Activated CD8-positive, alpha-beta memory T cell treated with anti-CD3 and anti-CD28 coated beads, Interleukin-2, amount 50 U/mL, for 1 hour (primary cell): Measurements from ENCODE around the gene SCPEP1.
"Not testable (repeated sequence)": the region's sequence is repeated elsewhere in the genome, so short reads cannot be mapped to it uniquely, and the experiment has no call there.

ENCODE experiments used
- DNase-seq: peaks from one replicate; pipeline ENCODE4 v3.0.0-alpha.2; 2020; ENCODE audit errors: extremely low read depth

SCPEP1 gene

DNA sequence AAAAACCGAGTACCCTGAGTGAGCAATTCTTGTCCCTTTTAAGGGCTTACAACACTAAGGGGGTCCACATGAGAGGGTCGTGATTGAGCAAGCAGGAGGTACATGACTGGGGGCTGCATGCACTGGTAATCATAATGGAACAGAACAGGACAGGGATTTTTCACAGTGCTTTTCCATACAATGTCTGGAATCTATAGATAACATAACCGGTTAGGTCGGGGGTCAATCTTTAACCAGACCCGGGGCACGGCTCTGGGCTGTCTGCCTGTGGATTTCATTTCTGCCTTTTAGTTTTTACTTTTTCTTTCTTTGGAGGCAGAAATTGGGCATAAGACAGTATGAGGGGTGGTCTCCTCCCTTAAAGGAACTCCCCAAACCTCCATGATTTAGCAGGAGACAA, 12.2 kb upstream of the SCPEP1 start:
- not testable (repeated sequence) for DNase-seq

DNA sequence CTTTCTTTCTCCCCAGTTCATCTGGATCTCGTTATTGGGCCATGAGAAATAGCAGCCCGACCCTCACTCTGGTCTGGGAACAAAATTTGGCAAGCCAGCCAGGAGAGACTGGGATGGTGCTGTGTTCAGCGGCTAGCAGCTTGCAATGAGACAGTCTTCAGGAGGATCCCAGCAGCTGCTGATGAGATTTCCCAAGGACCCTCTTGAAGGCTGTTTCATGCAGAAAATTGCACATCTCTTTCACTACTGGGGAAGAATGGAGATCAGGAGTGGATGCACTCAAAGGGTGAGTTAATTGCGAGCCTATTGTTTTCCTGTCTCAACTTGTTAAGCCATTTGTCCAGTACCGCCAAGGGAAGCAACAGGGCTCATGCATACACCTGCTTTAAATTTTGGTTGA, 11.6 kb upstream of the SCPEP1 start:
- DNase-seq: no peak

DNA sequence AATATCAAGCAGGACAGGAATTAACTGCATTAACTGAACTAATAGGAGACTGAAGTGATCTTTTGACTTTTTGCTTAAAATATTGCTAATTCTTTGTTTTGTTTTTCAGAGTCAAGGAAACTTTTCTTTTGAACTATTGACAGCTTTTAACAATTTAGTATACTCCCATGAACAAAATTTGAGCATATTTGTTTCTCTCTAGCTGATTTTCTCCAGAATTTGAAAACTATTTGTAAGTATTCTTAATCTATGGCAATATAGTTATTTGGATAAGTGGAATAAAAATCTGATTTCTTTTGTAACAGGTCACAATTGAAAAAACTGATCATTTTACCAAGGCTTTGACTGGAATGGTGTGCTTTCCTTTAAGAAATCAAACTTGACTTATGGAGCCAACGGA, 7.0 kb upstream of the SCPEP1 start:
- DNase-seq: no peak

DNA sequence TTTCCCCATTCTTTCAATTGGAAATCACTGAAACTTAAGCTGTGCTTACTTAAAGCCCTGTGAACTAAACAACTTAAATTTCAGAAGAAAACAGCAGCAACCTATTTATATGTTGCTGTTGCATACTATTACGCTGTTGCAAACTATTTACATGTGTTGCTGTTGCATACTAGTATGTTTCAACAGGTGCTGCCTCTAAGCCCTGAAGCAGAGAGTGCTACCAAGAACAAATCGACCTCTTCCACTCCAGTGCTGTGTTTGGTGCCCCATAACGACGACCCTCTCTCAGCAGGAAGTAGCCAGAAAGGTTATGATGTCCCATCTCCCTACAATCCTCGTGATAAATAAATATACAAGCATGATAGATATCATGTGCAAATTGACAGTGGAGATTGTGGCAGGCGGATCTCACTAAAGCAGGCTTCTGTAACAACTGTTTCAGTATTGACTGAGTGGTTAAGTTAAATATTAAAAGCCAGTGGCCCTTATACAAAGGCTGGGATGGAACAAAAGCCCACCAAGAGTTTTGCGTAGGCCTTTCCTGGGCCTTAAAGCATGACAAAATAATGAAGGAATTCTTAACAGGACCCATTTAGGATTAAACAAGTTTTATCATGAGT, 5.7 kb upstream of the SCPEP1 start:
- no peak for DNase-seq

- DNase-seq: no peak
These were observed 4.4 kb upstream of the SCPEP1 start for GRCh38 chr17:56973520-56973919.

DNA sequence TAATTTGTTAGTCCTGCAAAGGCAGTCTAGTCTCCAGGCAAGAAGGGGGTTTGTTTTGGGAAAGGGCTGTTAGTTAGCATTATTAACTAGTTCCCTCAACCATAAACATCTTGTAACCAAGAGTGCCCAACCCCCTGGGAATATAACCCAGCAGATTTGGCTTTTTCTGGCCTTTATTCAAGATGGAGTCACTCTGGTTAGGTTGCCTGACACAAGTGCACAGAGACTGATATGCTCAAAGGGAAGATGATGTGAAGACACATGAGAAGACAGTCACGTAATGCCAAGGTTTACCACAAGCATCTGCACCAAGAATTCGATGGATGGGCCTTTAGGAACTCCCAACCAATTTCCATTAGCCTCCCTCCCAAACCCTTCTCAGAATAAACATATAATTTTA, 3.9 kb upstream of the SCPEP1 start:
- DNase-seq: no peak

GRCh38 chr17:56975656-56976055, 2.3 kb upstream of the SCPEP1 start:
- no peak for DNase-seq

DNA sequence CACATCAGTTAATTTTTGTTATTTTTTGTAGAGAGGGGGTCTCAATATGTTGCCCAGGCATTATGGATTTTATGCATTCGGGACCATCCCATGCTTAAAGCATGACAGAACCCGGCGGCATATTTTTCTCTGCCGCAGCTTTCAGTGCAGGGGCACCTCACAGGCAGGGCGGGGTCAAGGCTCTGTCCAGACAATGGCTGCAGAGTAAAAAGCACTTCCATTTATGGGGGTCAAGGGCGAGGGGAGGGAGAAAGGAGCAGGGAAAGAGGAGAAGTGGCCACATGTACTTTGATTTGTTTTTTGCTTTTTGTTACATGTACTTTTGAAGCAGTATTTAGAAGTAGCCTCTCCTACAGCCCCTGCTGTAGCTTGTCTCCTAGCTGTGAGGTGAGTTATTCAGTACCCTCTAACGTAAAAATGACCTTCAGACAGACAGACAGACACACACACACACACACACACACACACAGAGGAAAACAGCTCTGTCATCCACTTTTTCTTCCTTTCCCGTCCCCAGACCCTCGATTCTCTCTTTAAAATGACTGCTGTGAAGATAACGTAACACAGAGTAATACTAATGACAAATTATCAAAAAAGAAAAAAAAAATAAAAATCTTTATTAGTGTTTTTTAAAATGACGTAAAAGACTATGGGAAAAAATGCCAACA, 856 bp upstream of the SCPEP1 start:
- no peak for DNase-seq

DNA sequence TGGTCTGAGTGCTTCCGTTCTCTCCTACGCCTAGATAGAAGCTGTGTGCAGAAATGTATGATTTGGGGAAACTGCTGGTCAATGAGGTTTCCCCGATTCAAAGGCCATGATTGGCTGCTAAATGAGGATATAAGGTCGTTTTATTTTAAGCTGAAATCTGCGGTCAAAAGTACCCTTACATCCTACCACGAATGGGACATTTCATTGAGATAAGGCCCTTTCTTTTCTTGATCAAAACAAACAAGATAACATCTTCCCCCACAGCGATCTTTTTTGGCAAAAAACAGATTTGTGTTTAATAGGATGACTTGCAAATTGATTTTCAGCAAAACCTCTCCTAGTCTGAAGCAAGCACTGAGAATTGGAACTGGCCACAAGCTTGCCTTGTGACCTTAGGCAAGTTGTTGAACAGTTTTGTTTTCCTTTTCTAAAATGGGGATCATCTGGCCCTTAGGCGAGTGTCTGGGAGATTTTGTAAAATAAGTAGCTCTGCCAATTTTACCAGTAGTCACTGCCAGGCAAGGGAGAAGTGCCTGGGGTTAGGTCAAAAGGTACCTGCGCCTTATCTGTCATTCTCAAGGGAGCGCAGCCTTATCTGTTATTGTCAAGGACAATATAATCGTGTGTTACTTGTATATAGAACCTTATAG, 635 bp downstream of the SCPEP1 start:
- DNase-seq: no peak

DNA sequence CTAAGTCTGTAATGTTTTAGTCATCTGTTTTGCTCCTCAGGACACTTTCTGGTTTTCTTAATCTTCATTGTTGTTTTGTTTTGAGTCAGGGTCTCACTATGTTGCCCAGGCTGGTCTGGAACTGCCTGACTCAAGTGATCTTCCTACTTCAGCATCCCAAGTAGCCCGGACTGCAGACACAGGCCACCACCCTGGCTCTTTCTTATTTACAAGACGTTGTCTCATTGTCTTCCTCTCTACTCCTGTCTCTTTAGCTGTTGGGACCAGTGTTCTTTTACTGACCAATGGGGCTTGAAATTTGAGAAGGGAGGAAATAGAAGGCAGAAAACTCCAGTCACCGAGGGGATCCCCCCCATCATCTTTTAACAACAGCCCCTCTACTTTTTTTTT, 1.2 kb downstream of the SCPEP1 start:
- DNase-seq: no peak

DNA sequence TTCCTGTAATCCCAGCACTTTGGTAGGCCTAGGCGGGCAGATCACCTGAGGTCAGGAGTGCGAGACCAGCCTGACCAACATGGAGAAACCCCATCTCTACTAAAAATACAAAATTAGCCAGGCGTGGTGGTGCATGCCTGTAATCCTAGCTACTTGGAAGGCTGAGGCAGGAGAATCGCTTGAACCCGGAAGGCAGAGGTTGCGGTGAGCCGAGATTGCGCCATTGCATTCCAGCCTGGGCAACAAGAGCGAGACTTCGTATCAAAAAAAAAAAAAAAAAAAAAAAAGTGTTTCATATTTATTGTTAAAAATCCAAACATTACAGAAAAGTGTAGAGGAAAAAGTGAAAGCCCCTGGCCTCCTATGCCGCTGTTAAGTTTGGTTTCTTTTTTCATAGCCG, 2.6 kb downstream of the SCPEP1 start:
- not testable (repeated sequence) for DNase-seq

DNA sequence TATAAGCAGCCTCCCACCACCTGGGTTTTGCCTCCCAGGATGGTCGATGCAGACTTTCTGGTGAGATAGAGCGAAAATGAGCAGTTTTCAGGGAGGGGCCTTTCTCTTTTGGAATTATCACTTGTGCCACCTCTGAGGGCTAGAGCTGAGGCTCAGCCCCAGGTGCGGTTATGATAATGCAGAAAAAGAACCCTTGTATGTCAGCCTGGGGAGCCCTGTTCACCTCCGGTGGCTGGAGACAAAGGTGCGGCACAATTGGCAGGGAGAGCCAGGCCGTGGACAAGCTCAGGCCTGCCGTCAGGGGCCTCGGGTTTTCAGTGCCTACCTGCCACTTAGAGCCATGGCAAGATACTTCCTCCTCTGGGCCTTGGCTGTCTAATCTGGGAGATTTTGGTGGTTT, 4.4 kb downstream of the SCPEP1 start:
- DNase-seq: no peak

DNA sequence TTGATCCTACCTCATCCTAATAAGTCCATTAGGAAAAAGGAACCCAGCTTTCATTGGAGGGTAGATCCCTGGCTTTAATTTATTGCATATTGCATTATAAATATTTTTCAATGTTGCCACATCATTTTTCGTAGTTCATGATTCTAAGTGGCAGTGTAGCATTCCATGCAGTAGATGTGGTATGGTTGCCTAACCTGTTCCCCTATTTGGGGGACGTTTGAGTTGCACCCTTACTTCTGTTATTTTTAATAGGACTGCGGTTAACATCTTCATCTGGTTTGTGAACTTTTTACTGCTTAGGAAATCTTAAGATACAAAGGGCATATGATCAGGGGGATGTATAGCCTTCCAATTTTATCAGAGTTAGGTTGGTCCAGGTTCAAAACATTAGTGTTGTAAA, 5.4 kb downstream of the SCPEP1 start:
- no peak for DNase-seq

DNA sequence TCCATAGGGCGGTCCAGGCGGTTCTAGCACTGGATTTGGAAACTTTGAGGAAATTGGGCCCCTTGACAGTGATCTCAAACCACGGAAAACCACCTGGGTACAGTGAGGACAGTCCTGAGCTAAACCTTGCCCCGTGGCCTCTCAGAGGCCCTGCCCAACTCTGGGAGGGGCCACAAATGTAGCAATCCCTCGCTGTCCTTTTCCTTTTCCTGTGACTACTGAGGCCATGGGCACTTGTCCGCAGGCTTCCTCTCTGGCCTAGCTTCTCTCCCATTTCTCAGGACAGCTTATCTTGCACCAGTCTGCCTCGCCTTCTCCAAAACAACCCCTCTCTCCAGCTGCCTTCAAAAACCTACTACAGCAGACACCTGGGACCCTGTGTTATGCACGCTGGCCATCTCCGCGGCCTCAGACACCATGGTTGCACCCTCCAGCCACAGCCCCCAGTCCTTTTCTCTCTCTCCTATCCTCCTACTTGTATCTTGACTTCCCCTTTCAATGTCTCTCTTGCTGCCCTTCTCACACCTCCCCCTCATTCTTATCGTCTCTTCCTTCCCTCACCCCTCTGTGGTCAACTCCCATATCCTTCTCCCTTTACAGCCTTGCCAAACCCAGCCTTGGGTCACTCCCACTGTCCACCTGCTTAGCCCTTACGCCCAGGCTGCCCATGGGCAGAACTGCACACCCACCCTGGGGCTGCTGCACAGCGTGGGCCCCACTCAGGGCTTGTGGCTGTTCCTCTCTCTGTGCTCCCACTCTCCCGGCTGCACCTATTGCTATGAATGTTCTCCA, 7.6 kb downstream of the SCPEP1 start:
- no peak for DNase-seq

DNA sequence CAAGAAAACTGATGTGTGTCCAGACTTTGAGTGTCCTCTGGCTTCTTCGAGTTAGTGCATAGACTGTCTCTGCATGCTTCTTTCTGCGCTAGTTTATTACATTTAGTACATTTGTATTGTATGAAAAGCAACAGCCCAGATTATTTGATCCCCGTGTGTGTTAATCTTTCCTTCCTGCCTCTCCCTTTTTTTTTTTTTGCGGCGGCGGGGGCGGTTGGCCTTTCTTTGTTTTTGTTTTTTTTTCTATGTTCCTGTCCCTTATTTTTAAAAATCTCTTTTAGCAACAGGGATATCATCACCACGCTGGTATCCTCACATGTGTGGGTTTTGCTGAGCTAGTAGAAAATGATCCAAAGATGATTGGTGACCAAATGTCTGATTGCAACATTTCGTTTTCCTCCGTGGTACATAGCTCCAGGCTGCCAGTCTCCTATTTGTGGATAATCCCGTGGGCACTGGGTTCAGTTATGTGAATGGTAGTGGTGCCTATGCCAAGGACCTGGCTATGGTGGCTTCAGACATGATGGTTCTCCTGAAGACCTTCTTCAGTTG, 9.4 kb downstream of the SCPEP1 start:
- no peak for DNase-seq

DNA sequence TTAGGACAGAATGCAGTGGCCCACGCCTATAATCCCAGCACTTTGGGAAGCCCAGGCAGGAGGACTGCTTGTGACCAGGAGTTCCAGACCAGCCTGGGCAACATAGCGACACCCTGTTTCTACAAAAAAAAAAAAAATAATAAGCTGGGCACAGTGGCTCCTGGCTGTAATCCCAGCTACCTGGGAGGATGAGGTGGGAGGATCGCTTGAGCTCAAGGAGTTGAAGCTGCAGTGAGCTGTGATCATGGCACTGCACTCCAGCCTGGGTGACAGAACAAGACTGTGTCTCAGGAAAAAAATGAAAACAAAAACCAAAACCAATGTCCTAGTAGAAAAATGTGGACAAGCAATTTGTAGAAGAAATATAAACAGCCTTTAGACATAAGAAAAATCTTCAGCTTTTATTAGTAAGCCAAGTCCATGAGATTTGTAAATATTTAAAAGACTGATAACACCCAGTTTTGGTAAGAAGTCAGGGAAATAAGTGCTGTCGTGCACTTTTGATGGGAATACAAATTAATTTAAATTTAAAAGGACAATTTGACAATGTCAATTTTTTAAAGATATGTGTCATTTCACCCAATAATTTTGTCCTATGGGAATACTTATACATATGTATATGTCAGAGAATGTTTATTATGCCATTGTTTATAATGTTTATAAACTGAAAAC, 11.1 kb downstream of the SCPEP1 start:
- no peak for DNase-seq

DNA sequence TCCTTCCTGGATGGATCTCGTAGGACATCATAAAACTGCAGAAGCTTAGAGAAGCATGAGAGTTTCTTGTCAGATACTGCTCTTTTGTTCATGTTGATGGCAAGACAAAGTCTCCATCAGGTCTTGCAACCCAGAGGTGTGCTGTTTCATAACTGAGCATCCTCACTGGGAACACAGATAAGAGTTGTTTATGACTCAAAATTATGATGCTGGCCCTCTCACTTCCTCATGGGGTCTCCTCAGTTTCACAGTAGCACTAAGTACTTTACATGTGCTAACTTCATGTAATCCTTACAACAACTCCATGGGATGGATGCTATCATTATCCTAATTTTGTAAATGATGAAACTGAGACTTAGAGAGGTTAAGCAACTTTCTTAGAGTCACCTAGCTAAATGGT, 14.4 kb downstream of the SCPEP1 start:
- no peak for DNase-seq

GRCh38 chr17:56994009-56994792, 16.3 kb downstream of the SCPEP1 start:
- DNase-seq: no peak

- DNase-seq: no peak
These were observed 17.8 kb downstream of the SCPEP1 start for GRCh38 chr17:56995766-56996165.

GRCh38 chr17:56997313-56997712, 19.4 kb downstream of the SCPEP1 start:
- DNase-seq: no peak

DNA sequence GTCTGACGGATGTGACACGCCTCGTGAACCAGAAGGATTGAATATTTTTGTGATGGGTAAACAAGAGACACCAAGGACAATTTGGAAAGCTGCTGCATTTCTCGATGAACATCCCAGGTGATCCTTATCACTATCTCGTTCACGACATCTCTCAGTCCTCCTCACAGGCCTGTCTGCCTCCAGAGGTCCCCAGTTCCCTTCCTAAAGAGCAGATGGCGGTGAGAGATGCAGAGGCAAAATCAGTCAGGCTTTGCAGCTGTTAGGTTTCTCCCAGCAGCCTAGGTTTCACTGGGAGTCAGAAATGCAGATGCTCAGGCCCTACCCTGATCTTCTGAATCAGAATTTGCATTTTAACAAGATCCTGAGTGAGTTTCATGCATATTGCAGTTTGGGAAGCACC, 23.6 kb downstream of the SCPEP1 start:
- DNase-seq: no peak
